SU-DHL-6 (cell line): ENCODE data around the gene ZNF680.

Experiments
- H2AFZ ChIP-seq: fragments of 200-600 bp; sonication (generic); 2 replicates; pipeline ENCODE4 v1.6.1; 2014; ENCODE audit warnings: low read depth, mild to moderate bottlenecking, moderate library complexity, mixed read lengths, antibody characterized with exemption, low read length; ENCODE audit not compliant: severe bottlenecking
- H3F3A ChIP-seq: fragments of 200-600 bp; shearing (Covaris generic); 2 replicates; pipeline ENCODE4 v1.6.0; 2016; ENCODE audit warnings: antibody characterized with exemption, mild to moderate bottlenecking; ENCODE audit not compliant: insufficient read depth
- H3K27ac ChIP-seq: fragments of 200-600 bp; sonication (generic); 2 replicates; pipeline ENCODE4 v1.5.1; 2016; ENCODE audit warnings: low read depth, mild to moderate bottlenecking, low read length, moderate library complexity, mixed read lengths
- H3K27me3 ChIP-seq: fragments of 200-600 bp; sonication (generic), shearing (Covaris generic); 2 replicates; pipeline ENCODE4 v1.6.0; 2014; ENCODE audit warnings: mild to moderate bottlenecking, low read length
- H3K36me3 ChIP-seq: fragments of 200-600 bp; sonication (generic); 2 replicates; pipeline ENCODE4 v1.6.1; 2014; ENCODE audit warnings: mild to moderate bottlenecking, low read length, mixed read lengths
- H3K4me2 ChIP-seq: fragments of 300-600, 200-600 bp; shearing (Covaris generic), sonication (generic); 2 replicates; pipeline ENCODE4 v1.6.0; 2014; ENCODE audit warnings: low read length, low read depth, mild to moderate bottlenecking; ENCODE audit not compliant: poor library complexity, severe bottlenecking
- H3K4me3 ChIP-seq: fragments of 200-600 bp; sonication (generic); 2 replicates; pipeline ENCODE4 v1.5.1; 2014; ENCODE audit warnings: antibody characterized with exemption, low read length, mild to moderate bottlenecking, mixed read lengths; ENCODE audit not compliant: insufficient read depth, poor library complexity, severe bottlenecking
- H3K79me2 ChIP-seq: fragments of 200-600 bp; sonication (generic); 2 replicates; pipeline ENCODE4 v1.6.1; 2014; ENCODE audit warnings: mild to moderate bottlenecking, low read length, moderate library complexity; ENCODE audit not compliant: insufficient read depth
- H3K9ac ChIP-seq: fragments of 200-600 bp; sonication (generic); 2 replicates; pipeline ENCODE4 v1.7.0; 2014; ENCODE audit warnings: mild to moderate bottlenecking, low read length
- H3K9me2 ChIP-seq: fragments of 200-600 bp; sonication (generic); replicated peaks from 2 replicates; pipeline ENCODE4 v1.6.1; 2014; ENCODE audit warnings: low read length; ENCODE audit not compliant: insufficient read depth
- H3K9me3 ChIP-seq: fragments of 200-600 bp; sonication (generic); 2 replicates; pipeline ENCODE4 v1.6.1; 2014; ENCODE audit warnings: low read length, mixed read lengths; ENCODE audit not compliant: insufficient read depth
- H4K20me1 ChIP-seq: fragments of 200-600 bp; sonication (generic); 2 replicates; pipeline ENCODE4 v1.6.1; 2014; ENCODE audit warnings: low read depth, mild to moderate bottlenecking, antibody characterized with exemption, low read length, moderate library complexity, mixed read lengths
- CTCF ChIP-seq: fragments of 200-600 bp; sonication (generic); IDR thresholded peaks from one replicate; pipeline ENCODE4 v1.5.1; 2017; ENCODE audit warnings: antibody characterized with exemption, mild to moderate bottlenecking, low read length, moderate library complexity; ENCODE audit not compliant: insufficient read depth, poor library complexity, severe bottlenecking
- EZH2phosphoT487 ChIP-seq: fragments of 200-600 bp; sonication (generic), shearing (Covaris generic); conservative IDR thresholded peaks from 2 replicates; pipeline ENCODE4 v1.6.1; 2018; ENCODE audit warnings: mild to moderate bottlenecking, antibody characterized with exemption, low read length, moderate library complexity, mixed read lengths

The ZNF680 gene

GRCh38 chr7:64602518-64602917, 39.6 kb upstream of the ZNF680 start:
- Histone ChIP-seq H3K4me3 (no peak overlapping the region), H3K4me2 (no peak overlapping the region), H3K9me3 (no peaks in the 10 kb centered on the region), H4K20me1 (no peaks in the 10 kb centered on the region), H2AFZ (no peak overlapping the region), H3F3A (no peaks in the 10 kb centered on the region), H3K27ac (no peak overlapping the region), H3K36me3 (no peaks in the 10 kb centered on the region), H3K27me3 (no peaks in the 10 kb centered on the region), H3K9ac (no peak overlapping the region), H3K79me2 (no peaks in the 10 kb centered on the region), H3K9me2 (no peaks in the 10 kb centered on the region)
- TF ChIP-seq EZH2phosphoT487 = no peak
- TF ChIP-seq CTCF = no peak

- H3F3A ChIP-seq = no peaks in the 10 kb centered on the region
- TF ChIP-seq EZH2phosphoT487 (no peak), CTCF (no peak)
- no peak overlapping the region for H3K9ac ChIP-seq
- no peaks in the 10 kb centered on the region for H3K9me3 ChIP-seq
- no peaks in the 10 kb centered on the region for H3K9me2 ChIP-seq
- no peak overlapping the region for H3K4me3 ChIP-seq
- H3K4me2 ChIP-seq = no peak overlapping the region
- H3K36me3 ChIP-seq = no peaks in the 10 kb centered on the region
- no peaks in the 10 kb centered on the region for H3K27me3 ChIP-seq
- no peak overlapping the region for H2AFZ ChIP-seq
- no peaks in the 10 kb centered on the region for H4K20me1 ChIP-seq
- H3K27ac ChIP-seq = no peak overlapping the region
- no peaks in the 10 kb centered on the region for H3K79me2 ChIP-seq
These were observed 39.2 kb upstream of the ZNF680 start for GRCh38 chr7:64602086-64602485.

GRCh38 chr7:64599359-64599758, 36.5 kb upstream of the ZNF680 start:
- no peaks in the 10 kb centered on the region for H3K36me3 ChIP-seq
- H3K27ac ChIP-seq = no peak overlapping the region
- no peaks in the 10 kb centered on the region for H4K20me1 ChIP-seq
- H3K27me3 ChIP-seq = no peaks in the 10 kb centered on the region
- H3F3A ChIP-seq = no peaks in the 10 kb centered on the region
- TF ChIP-seq EZH2phosphoT487 (no peak), CTCF (no peak)
- H3K4me2 ChIP-seq = no peak overlapping the region
- no peaks in the 10 kb centered on the region for H3K9me2 ChIP-seq
- H2AFZ ChIP-seq = no peak overlapping the region
- no peak overlapping the region for H3K4me3 ChIP-seq
- H3K79me2 ChIP-seq = no peaks in the 10 kb centered on the region
- H3K9ac ChIP-seq = no peak overlapping the region
- no peaks in the 10 kb centered on the region for H3K9me3 ChIP-seq

GRCh38 chr7:64590971-64591370, 28.1 kb upstream of the ZNF680 start:
- no peak overlapping the region for H3K27ac ChIP-seq
- H3K36me3 ChIP-seq = no peaks in the 10 kb centered on the region; the same call in 1 of the 2 replicates
- H3K9ac ChIP-seq = no peak overlapping the region
- no peaks in the 10 kb centered on the region for H3K9me2 ChIP-seq
- no peak overlapping the region for H3K4me3 ChIP-seq
- peaks cover 4% of the 10 kb centered on the region for H3K9me3 ChIP-seq
- no peaks in the 10 kb centered on the region for H3F3A ChIP-seq
- TF ChIP-seq CTCF (no peak), EZH2phosphoT487 (no peak)
- H3K79me2 ChIP-seq = no peaks in the 10 kb centered on the region
- H3K27me3 ChIP-seq = no peaks in the 10 kb centered on the region
- H3K4me2 ChIP-seq = no peak overlapping the region
- no peaks in the 10 kb centered on the region for H4K20me1 ChIP-seq
- H2AFZ ChIP-seq = no peak overlapping the region
